ENCODE results near the gene DAB2IP.

The DAB2IP gene

DNA sequence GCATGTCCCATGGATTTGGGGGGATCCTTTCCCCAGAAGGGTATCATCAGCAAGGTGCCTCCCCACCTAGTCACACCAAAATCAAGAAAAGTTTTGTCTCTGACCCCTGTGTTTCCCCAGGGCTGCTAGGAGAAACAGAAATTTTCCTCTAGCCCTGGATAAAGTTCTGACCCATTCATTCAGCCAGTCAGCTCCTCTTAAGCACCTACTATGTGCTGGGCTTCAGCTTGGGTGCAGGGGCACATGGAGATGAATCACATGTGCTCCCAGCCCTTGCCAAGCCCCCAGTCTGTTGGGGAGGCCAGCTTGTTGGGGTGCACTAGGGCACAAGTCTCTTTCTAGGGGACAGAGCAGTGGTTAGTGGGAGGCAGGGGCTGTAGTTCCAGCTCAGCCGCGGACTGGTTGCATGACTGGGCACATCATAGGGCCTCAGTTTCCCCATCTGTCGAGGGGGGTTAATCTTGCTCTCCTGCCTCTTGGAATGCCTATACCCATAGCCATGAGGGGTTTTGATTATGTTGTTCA, 3.9 kb downstream of the DAB2IP start:
- in situ Hi-C loops (cut with MboI; ENCODE audit: low pct_unique_long_range_greater_than_20kb, low sequenced_read_pairs) = no loop called here
- DNase-seq = no peak

DNA sequence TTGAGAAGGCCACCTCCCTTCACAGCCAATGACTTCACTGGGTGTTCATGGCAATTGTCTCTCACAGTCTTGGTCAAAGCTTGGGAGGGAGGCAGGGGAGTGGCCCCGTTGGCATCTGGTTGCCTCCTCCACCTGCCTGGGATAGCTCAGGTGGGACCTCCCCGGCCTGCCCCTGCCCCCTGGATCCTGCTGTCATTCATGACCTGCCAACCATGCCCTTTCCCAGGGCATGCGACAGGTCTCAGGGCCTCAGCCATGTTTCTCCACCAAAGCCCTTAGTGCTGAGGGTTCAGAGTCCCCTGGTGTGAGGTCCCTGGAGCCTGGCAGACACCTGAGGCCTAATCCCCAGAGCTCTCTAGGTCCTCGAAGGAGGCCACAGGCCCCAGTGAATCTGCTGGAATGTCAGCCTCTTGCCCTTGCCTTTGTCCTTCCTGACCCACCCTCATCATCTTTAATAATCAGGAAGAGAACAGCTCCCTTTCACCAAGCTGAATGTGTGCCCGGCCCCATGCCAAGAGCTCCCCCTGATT, 5.6 kb downstream of the DAB2IP start:
- DNase-seq = no peak
- in situ Hi-C loops (cut with MboI; ENCODE audit: low pct_unique_long_range_greater_than_20kb, low sequenced_read_pairs) = no loop called here

DNA sequence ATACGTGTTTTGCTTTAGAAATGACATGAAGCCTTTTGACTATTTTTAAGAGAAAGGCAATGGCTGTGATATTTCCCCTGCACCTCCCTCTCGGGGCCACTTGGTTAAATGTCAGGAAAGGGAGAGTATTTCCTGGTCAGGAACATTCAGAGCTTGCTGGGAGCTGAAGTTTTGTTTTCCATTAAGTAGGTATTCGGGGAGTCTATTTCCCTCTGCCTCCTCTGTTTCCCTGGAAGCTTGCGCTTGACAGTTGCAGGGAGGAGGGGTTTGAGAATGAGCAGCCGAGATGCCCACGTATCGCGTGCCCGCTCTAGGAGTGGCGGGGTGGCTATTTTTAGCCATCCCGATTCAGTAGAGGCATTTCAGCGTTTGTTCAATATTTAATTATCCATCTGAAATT, 6.7 kb downstream of the DAB2IP start:
- no peak for DNase-seq
- in situ Hi-C loops (cut with MboI; ENCODE audit: low pct_unique_long_range_greater_than_20kb, low sequenced_read_pairs) = no loop called here

DNA sequence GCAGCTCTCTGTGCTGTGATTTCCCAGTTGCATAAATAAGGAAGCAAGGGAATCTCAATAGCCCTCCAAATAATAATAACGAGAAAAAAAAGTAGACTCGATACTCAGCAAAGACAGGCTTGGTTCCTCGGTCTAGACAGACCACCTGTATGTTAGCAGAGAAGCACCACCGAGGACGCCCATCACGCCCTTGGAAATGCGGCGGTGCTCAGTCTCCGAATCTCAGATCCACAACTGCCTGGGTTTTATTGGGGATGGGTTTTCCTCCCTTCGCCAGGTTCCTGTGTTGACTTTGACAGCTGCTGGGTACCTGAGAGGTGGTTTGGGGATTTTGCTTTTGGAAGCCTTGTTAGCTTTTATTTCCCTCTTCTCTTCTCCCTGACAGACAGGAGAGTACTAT, 7.2 kb downstream of the DAB2IP start:
- no peak for DNase-seq

DNA sequence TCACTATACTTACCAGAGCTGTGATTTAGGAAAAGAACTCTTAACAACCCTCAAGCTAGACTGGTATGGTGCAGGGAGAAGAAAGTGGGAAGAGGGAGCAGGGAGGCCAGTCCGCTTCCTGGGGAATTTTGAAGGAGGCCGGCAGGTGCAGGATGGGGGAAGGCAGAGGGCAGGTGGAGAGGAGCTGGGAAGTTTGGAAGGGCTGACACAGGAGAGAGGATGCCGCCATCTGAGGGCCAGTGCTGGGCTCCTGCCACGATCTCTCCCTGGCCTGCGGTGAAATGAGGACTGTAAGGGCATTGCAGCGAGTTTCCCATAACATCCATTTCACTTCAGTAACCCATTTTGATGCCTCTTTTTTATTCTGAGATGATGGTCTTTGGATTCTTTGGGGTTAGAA, 8.9 kb downstream of the DAB2IP start:
- in situ Hi-C loops (cut with MboI; ENCODE audit: low pct_unique_long_range_greater_than_20kb, low sequenced_read_pairs) = no loop called here
- no peak for DNase-seq

More for the DNA sequence above, 7.2 kb downstream of the DAB2IP start:
- in situ Hi-C loops (cut with MboI; ENCODE audit: low pct_unique_long_range_greater_than_20kb, low sequenced_read_pairs) = no loop called here

DNA sequence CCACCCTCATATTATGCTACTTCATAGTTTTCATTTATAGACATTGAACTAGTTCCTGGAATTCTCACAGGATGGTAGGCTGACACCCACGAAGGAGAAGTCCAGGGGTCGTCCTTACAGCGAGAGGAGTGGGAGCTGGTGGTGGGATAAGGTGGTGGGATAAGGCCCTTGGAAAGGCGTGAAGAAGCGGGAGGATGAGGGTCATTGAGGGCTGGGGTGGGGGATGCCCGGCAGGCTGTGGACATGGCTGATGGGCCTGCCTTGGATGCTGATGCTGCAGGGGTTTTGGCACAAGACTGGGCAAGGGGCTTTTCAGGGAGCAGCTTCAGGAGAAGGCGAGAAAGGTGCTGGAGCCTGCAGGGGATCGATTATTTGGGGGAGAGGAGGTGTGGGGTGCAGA, 9.4 kb downstream of the DAB2IP start:
- no peak for DNase-seq
- in situ Hi-C loops (cut with MboI; ENCODE audit: low pct_unique_long_range_greater_than_20kb, low sequenced_read_pairs) = no loop called here

DNA sequence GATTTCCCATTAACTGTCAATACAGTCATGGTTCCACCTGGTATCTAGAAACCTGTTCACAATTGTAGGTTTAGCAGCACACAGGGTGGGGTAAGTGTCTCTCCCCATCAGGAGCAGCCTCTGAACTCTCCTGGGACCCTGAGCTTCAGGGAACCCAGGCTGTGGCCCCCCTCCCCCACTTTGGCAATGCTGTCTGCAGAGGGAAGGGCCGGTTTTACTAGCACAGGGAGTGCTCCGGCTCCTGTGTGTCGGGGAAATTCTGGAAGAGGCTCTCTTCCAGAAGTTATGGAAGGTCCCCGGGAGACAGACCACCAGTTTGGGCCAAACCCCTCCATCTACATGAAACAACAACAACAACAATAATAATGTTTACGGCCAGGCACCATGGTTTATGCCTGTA, 9.9 kb downstream of the DAB2IP start:
- in situ Hi-C loops (cut with MboI; ENCODE audit: low pct_unique_long_range_greater_than_20kb, low sequenced_read_pairs) = no loop called here
- DNase-seq = no peak

DNA sequence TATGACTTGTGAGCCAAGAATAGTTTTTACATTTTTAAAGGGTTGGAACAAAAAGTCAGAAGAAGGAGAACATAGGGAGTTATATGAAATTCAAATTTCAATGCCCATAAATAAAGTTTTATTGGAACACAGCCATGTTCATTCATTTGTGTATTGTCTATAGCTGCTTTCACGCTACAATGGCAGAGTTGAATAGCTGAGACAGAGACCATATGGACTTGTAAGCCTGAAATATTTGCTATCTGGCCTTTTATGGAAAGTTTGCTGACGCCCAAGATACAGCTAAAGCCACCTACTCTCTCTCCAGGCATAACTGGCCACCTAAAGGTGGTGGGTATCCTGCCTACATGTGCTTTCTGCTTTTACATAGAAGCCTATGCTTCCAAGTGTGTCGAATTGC, 10.9 kb downstream of the DAB2IP start:
- no peak for DNase-seq
- in situ Hi-C loops (cut with MboI; ENCODE audit: low pct_unique_long_range_greater_than_20kb, low sequenced_read_pairs) = no loop called here

DNA sequence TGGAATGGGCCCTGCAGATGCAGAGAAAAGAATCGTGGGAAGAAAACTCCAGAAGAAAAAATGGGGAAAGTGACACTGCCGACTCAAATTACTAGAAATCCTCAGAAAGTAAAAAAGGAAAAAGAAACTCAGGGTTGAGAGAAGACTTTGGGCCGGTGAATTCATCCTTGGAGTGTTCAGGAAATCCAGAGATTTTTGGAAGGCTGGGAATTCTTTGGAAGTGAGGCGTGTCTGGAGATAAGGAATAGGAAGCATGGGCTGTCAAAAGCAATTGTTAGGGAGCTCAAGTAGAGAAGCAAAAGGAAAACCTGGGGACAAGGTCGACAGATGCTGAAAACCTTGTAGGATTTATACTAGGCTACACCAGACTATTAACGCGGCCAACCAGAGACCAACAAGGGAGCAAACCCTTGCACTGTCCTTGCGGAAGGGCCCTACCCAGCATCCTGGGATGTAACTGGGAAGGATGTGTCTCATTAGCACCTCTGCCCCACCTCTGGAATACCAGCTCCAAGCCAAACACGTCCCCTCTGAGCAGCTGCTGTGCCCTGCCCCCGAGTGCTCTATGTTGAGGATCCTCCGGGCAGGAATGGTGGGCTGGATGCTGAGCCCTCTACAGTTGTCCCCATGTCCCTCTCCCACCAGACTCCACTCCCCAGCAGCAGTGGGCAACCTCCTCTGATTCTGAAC, 11.6 kb downstream of the DAB2IP start:
- no peak for DNase-seq
- in situ Hi-C loops (cut with MboI; ENCODE audit: low pct_unique_long_range_greater_than_20kb, low sequenced_read_pairs) = no loop called here

DNA sequence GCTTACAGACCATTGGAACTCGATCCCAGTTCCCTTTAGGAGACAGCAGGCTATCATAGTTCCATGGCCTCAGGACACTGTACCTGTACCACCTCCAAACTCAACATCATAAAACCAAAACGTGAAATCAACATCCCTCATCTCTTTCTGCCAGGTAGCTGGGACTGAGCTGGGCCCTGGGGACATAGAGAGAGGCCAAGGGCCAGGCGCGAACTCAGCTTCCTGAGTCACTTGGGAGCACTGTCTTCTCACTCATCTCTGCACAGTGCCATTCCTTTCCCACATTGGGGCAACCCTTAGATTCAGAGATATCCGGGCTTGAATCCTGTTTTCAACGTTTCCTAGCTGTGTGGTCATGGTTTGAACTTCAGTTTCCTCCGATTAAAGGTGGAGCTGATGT, 12.2 kb downstream of the DAB2IP start:
- in situ Hi-C loops (cut with MboI; ENCODE audit: low pct_unique_long_range_greater_than_20kb, low sequenced_read_pairs) = no loop called here
- no peak for DNase-seq

DNA sequence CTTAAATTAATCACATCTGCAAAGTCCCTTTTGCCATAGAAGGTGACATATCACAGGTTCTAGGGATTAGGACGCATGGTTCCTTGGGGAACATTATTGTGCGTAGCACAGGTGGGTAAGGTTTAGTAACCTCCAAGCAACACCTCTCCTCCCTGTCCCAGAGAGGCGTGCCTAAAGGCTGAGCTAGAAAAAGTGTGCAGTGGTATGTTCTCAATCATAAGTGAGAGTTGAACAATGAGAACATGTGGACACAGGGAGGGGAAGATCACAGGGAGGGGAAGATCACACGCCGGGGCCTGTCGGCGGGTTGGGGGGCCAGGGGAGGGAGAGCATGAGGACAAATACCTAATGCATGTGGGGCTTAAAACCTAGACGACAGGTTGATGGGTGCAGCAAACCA, 14.9 kb downstream of the DAB2IP start:
- DNase-seq = no peak
- in situ Hi-C loops (cut with MboI; ENCODE audit: low pct_unique_long_range_greater_than_20kb, low sequenced_read_pairs) = no loop called here

DNA sequence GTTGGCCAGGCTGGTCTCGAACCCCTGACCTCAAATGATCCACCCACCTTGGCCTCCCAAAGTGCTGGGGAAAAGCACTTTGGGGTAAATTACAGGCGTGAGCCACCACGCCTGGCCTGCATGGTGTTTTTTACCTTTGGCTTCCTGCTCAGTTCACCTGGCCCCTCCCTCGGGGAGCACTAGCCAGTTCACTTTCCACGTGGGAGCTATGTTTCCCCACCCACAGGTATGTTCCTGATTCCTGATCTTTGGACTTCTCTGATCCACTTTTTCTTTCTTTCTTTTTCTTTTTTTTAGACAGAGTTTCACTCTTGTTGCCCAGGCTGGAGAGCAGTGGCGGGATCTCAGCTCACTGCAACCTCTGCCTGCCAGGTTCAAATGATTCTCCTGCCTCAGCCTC, 15.8 kb downstream of the DAB2IP start:
- in situ Hi-C loops (cut with MboI; ENCODE audit: low pct_unique_long_range_greater_than_20kb, low sequenced_read_pairs) = no loop called here
- DNase-seq = no peak

DNA sequence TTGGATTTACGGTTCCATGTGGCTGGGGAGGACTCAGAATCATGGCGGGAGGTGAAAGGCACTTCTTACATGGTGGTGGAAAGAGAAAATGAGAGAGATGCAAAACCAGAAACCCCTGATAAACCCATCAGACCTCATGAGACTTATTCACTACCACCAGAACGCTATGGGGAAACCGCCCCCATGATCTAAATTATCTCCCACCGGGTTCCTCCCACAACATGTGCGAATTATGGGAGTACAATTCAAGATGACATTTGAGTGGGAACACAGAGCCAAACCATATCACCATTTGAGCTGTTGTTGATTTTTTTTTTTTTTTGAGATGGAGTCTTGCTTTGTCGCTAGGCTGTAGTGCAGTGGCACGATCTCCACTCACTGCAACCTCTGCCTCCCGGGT, 16.5 kb downstream of the DAB2IP start:
- in situ Hi-C loops (cut with MboI; ENCODE audit: low pct_unique_long_range_greater_than_20kb, low sequenced_read_pairs) = no loop called here
- DNase-seq = no peak

DNA sequence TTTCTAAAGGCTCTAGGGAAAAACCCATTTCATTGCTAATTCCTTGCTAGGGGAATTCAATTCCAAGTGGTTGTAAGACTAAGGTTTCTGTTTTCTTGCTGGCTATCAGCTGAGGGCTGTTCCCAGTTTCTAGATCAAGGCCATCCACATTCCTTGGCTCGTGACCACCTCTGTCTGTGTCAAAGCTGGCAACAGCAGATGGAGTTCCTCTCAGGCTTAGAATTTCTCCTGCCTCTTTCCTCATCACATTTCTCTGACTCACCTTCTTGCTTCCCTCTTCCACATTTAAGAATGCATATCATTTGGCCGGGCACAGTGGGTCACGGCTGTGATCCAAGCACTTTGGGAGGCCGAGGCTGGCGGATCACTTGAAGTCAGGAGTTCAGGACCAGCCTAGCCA, 19.0 kb downstream of the DAB2IP start:
- no peak for DNase-seq
- in situ Hi-C loops (cut with MboI; ENCODE audit: low pct_unique_long_range_greater_than_20kb, low sequenced_read_pairs) = no loop called here

DNA sequence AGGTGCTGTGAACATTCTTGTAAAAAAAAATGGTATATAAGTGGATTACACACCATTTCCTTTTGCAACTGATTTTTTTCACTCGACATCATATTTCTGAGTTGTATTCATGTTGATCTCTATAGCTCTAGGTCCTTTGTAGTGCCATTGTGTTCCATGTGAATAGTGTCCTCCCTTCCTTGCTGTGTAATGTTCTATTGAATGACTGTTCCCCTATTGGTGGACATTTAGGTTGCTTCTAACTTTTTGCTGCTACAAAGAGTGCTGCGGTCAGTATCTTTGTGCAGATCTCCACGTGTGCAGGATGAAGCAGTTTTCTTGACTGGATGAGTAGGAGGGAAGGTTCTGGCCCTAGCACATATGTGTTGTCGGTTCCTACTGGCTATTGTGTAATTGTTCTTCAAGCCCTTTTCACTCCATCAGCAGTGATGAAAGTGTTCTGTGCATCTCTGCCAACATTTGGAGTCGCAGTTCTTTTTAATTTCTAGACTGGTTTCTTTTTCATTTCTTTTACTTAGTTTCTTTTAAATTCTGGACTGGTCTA, 20.2 kb downstream of the DAB2IP start:
- in situ Hi-C loops (cut with MboI; ENCODE audit: low pct_unique_long_range_greater_than_20kb, low sequenced_read_pairs) = no loop called here

DNA sequence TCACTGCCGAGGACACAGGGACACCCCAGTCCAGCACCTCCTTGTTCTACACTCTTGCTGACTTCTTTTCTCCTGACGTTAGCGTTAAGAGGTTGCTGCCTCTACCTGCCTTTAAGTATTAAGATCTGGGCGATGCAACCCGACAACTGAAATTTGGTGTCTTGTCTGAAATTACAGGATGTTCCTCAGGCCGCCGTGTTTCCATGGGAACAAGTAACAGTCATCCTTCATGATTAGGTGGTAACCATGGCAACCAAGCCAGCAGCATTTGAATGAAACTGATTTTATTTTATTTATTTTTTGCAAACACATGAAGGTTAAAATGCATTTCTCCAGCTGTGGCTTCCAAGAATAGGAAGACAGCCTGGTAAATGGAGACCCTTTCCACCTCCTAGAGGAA, 20.8 kb downstream of the DAB2IP start:
- no peak for DNase-seq
- in situ Hi-C loops (cut with MboI; ENCODE audit: low pct_unique_long_range_greater_than_20kb, low sequenced_read_pairs) = no loop called here

More for the DNA sequence above, 20.2 kb downstream of the DAB2IP start:
- DNase-seq = no peak

DNA sequence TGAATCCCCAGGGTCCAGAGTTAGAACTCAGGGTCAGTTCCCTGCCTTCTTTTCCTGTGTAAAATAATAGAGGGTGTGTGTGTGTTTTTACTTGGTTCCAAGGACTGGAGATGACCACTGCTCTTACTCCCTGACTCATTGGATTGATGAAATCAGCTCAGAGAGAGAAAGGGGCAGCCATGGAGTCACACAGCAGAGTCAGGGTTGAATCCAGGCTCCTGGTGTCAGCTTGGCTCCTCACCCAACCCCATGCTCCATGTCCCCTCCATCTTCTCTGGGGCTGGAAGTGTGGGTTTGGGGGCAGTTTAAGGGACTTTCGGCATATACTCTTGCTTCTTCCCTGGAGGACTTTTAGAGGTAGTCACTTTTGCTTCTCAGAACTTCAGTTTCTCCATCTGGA, 21.6 kb downstream of the DAB2IP start:
- in situ Hi-C loops (cut with MboI; ENCODE audit: low pct_unique_long_range_greater_than_20kb, low sequenced_read_pairs) = no loop called here
- no peak for DNase-seq

DNA sequence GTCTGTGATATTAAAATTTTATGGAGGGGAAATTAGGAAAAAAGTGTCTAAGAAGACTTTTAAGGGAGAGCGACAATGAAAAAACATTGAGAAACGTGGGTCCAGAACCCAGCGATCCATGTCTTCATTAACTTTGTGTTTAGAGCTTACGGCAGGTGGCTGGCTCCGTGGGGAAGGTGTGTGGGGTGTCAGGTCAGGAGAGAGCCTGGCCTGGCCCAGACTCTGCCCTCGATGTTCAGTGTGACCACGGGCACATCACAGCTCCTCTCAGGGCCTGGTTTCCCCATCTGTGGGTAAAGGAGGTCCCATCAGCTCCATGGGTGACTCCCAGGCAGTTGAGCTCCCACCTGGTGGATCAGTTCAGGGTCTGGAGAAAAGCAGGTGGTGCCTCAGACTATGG, 22.1 kb downstream of the DAB2IP start:
- no peak for DNase-seq
- in situ Hi-C loops (cut with MboI; ENCODE audit: low pct_unique_long_range_greater_than_20kb, low sequenced_read_pairs) = no loop called here

DNA sequence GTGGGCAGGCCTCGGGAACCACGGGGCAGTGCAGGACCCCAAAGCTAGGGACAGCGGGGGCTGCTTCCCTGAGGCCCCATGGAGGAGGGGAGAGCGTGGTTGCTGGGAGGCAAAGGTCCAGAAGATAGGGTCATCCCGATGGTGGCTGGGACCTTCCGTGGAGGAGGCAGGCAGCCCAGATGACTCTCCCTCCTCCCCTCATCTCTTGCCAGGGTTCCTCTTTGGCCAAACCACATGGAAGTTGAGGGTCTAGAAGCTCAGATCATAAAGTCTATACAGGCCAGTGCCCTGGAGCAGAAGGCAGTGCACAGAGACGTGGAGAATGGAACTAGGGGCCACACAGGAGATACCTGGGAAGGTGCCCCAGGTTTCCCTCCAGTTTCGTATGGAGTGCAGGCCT, 22.6 kb downstream of the DAB2IP start:
- in situ Hi-C loops (cut with MboI; ENCODE audit: low pct_unique_long_range_greater_than_20kb, low sequenced_read_pairs) = no loop called here
- no peak for DNase-seq

DNA sequence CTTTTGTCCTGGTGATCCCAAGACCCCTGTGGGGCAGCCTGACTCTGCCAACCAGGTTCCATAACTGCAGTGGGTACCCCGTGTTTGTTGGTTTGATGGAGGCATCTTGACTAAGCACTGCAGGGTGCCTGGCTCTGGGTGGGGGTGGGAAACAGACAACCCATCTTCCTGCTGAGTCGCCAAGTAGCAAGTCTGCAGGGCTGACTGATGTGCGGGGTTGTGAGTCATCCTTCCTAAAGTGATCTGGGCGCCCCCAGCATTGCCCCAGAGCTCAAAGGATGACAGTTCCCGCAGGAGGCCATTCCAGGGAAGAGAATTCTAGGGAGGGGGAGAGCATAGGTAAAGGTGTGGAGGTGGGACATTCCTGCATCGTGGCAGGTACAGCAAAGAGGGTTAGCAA, 23.5 kb downstream of the DAB2IP start:
- no peak for DNase-seq

DNA sequence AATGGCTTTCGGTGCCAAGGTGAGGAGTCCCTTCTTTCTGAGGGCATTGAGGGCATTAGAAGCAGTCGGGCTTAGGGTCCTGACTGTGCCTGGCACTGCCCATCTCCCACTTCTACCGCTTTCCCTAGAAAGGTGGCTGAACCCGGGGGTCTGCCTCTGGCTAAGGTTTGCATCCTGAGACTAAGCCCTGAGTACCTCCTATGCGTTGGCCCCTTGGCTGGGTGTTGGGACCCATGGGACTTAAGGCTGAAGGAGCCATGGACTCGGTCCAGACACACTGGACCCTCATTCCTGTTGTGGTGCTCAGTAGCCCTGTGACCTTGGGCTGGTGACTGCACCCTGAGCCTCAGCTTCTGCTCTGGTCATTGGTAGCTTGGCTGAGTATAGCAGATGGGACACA, 23.9 kb downstream of the DAB2IP start:
- no peak for DNase-seq
- in situ Hi-C loops (cut with MboI; ENCODE audit: low pct_unique_long_range_greater_than_20kb, low sequenced_read_pairs) = no loop called here

More for the DNA sequence above, 23.5 kb downstream of the DAB2IP start:
- in situ Hi-C loops (cut with MboI; ENCODE audit: low pct_unique_long_range_greater_than_20kb, low sequenced_read_pairs) = no loop called here

Measured in KBM-7 (cell line).